Ishikawa (cell line): ENCODE results near the gene DIAPH1.

Experiments
- CEBPB ChIP-seq: IDR thresholded peaks from 2 replicates; pipeline ENCODE4 v1.6.1; 2012
- CREB1 ChIP-seq: IDR thresholded peaks from 2 replicates; pipeline ENCODE4 v1.6.1; 2012; ENCODE audit warnings: low read depth
- EGR1 ChIP-seq: IDR thresholded peaks from 2 replicates; pipeline ENCODE4 v1.6.1; 2012
- EP300 ChIP-seq: IDR thresholded peaks from 2 replicates; pipeline ENCODE4 v1.6.1; 2012; ENCODE audit warnings: borderline replicate concordance
- FOXM1 ChIP-seq: IDR thresholded peaks from 2 replicates; pipeline ENCODE4 v1.6.1; 2012; ENCODE audit warnings: low read depth, borderline replicate concordance
- NFIC ChIP-seq: IDR thresholded peaks from 2 replicates; pipeline ENCODE4 v1.6.1; 2012
- RAD21 ChIP-seq: IDR thresholded peaks from 2 replicates; pipeline ENCODE4 v1.6.1; 2012; ENCODE audit warnings: low read depth
- REST ChIP-seq: IDR thresholded peaks from 2 replicates; pipeline ENCODE4 v1.6.1; 2012; ENCODE audit warnings: low read depth, mild to moderate bottlenecking
- TAF1 ChIP-seq: IDR thresholded peaks from 2 replicates; pipeline ENCODE4 v1.6.1; 2012; ENCODE audit warnings: low read depth, mild to moderate bottlenecking
- TCF12 ChIP-seq: IDR thresholded peaks from 2 replicates; pipeline ENCODE4 v1.6.1; 2012; ENCODE audit warnings: low read depth
- TEAD4 ChIP-seq: IDR thresholded peaks from 2 replicates; pipeline ENCODE4 v1.6.1; 2012
- ZBTB7A ChIP-seq: IDR thresholded peaks from 2 replicates; pipeline ENCODE4 v1.6.1; 2012; ENCODE audit warnings: low read depth
- TF ChIP-seq, protein P1 (sequence below): IDR thresholded peaks from 2 replicates; pipeline ENCODE4 v1.6.1; 2012
- TF ChIP-seq, protein P2 (sequence below): IDR thresholded peaks from 2 replicates; pipeline ENCODE4 v1.6.1; 2012

DNA sequence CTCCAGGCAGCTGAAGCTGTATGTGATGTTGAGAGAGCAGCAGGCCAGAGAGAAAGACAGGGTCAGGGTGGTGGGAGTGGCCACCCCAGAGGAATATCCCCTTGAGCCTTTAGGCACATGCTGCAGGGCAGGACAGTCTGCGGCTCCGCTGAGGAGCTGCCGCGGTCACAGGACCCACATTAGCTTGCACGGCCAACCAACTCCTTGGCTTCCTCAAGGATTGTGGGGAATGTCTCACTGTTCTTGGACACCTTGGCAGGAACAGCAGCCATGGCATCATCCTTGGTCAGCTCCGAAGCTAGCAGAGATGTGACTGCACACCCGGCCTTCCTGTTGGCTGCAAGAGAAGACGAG, 102.2 kb downstream of the DIAPH1 start:
- TF ChIP-seq REST (no peak), RAD21 (no peak), NFIC (no peak), FOXM1 (no peak), ZBTB7A (no peak), EP300 (no peak), TAF1 (no peak), EGR1 (no peak), TEAD4 (no peak), CEBPB (no peak), CREB1 (no peak), TCF12 (no peak)
- TF ChIP-seq, protein P1, sequence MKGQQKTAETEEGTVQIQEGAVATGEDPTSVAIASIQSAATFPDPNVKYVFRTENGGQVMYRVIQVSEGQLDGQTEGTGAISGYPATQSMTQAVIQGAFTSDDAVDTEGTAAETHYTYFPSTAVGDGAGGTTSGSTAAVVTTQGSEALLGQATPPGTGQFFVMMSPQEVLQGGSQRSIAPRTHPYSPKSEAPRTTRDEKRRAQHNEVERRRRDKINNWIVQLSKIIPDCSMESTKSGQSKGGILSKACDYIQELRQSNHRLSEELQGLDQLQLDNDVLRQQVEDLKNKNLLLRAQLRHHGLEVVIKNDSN, result no peak
- TF ChIP-seq, protein P2, sequence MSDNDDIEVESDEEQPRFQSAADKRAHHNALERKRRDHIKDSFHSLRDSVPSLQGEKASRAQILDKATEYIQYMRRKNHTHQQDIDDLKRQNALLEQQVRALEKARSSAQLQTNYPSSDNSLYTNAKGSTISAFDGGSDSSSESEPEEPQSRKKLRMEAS, result no peak
